ENCODE data around the gene SLC66A2.
"Not testable (repeated sequence)": the region's sequence is repeated elsewhere in the genome, so short reads cannot be mapped to it uniquely, and the experiment has no call there.

SLC66A2 gene

GRCh38 chr18:79872527-79873444 is 78.7 kb downstream of the SLC66A2 start:
- no peak overlapping the region for H3K27ac Mint-ChIP-seq
- no peaks in the 10 kb centered on the region for H3K9me3 Mint-ChIP-seq
- no peaks in the 10 kb centered on the region for H3K36me3 Mint-ChIP-seq (ENCODE audit: low read depth)
- H3K27me3 Mint-ChIP-seq, result peaks cover 7% of the 10 kb centered on the region
- no peaks in the 10 kb centered on the region for H3K4me1 Mint-ChIP-seq (ENCODE audit: low read depth)
- no peak overlapping the region for H3K4me3 Mint-ChIP-seq
- intact Hi-C loops (cut with micrococcal nuclease), result no loop called here

GRCh38 chr18:79871481-79872091 is 79.9 kb downstream of the SLC66A2 start:
- Mint-ChIP-seq H3K36me3 (ENCODE audit: low read depth) (no peaks in the 10 kb centered on the region), H3K27me3 (peaks cover 7% of the 10 kb centered on the region), H3K4me1 (ENCODE audit: low read depth) (no peaks in the 10 kb centered on the region), H3K9me3 (no peaks in the 10 kb centered on the region), H3K27ac (no peak overlapping the region), H3K4me3 (no peak overlapping the region)
- intact Hi-C loops (cut with micrococcal nuclease), result no loop called here

- Mint-ChIP-seq H3K4me3 (no peak overlapping the region), H3K36me3 (ENCODE audit: low read depth) (no peaks in the 10 kb centered on the region), H3K4me1 (ENCODE audit: low read depth) (no peaks in the 10 kb centered on the region), H3K27me3 (peaks cover 7% of the 10 kb centered on the region), H3K27ac (no peak overlapping the region), H3K9me3 (no peaks in the 10 kb centered on the region)
- intact Hi-C loops (cut with micrococcal nuclease), result no loop called here
Observed at GRCh38 chr18:79871026-79871390, 80.4 kb downstream of the SLC66A2 start.

- Mint-ChIP-seq H3K27me3 (peaks cover 7% of the 10 kb centered on the region), H3K27ac (no peak overlapping the region), H3K4me1 (ENCODE audit: low read depth) (no peaks in the 10 kb centered on the region), H3K4me3 (no peak overlapping the region), H3K36me3 (ENCODE audit: low read depth) (no peaks in the 10 kb centered on the region), H3K9me3 (no peaks in the 10 kb centered on the region)
- intact Hi-C loops (cut with micrococcal nuclease), result no loop called here
Observed at GRCh38 chr18:79870301-79871025, 81.0 kb downstream of the SLC66A2 start.

GRCh38 chr18:79869591-79870300 is 81.7 kb downstream of the SLC66A2 start:
- Mint-ChIP-seq H3K27me3 (peaks cover 7% of the 10 kb centered on the region), H3K4me3 (no peak overlapping the region), H3K9me3 (no peaks in the 10 kb centered on the region), H3K4me1 (ENCODE audit: low read depth) (no peaks in the 10 kb centered on the region), H3K27ac (no peak overlapping the region), H3K36me3 (ENCODE audit: low read depth) (no peaks in the 10 kb centered on the region)
- intact Hi-C loops (cut with micrococcal nuclease), result no loop called here

- no peak overlapping the region for H3K4me3 Mint-ChIP-seq
- H3K27ac Mint-ChIP-seq, result no peak overlapping the region
- no peaks in the 10 kb centered on the region for H3K4me1 Mint-ChIP-seq (ENCODE audit: low read depth)
- H3K27me3 Mint-ChIP-seq, result peaks cover 7% of the 10 kb centered on the region
- intact Hi-C loops (cut with micrococcal nuclease), result no loop called here
- no peaks in the 10 kb centered on the region for H3K9me3 Mint-ChIP-seq
- no peaks in the 10 kb centered on the region for H3K36me3 Mint-ChIP-seq (ENCODE audit: low read depth)
Observed at GRCh38 chr18:79868811-79869541, 82.5 kb downstream of the SLC66A2 start.

- H3K9me3 Mint-ChIP-seq, result no peaks in the 10 kb centered on the region
Observed at GRCh38 chr18:79868168-79868784, 83.2 kb downstream of the SLC66A2 start.

GRCh38 chr18:79867666-79868065 is 83.8 kb downstream of the SLC66A2 start:
- Mint-ChIP-seq H3K27me3 (peaks cover 2% of the 10 kb centered on the region), H3K9me3 (no peaks in the 10 kb centered on the region), H3K36me3 (ENCODE audit: low read depth) (no peaks in the 10 kb centered on the region), H3K27ac (no peak overlapping the region), H3K4me1 (ENCODE audit: low read depth) (no peaks in the 10 kb centered on the region), H3K4me3 (no peak overlapping the region)
- intact Hi-C loops (cut with micrococcal nuclease), result no loop called here

More at GRCh38 chr18:79868168-79868784, 83.2 kb downstream of the SLC66A2 start:
- no peaks in the 10 kb centered on the region for H3K36me3 Mint-ChIP-seq (ENCODE audit: low read depth)
- H3K4me1 Mint-ChIP-seq (ENCODE audit: low read depth), result no peaks in the 10 kb centered on the region
- peaks cover 4% of the 10 kb centered on the region for H3K27me3 Mint-ChIP-seq
- no peak overlapping the region for H3K4me3 Mint-ChIP-seq
- H3K27ac Mint-ChIP-seq, result no peak overlapping the region
- intact Hi-C loops (cut with micrococcal nuclease), result no loop called here

- Mint-ChIP-seq H3K27ac (no peak overlapping the region), H3K4me1 (ENCODE audit: low read depth) (no peaks in the 10 kb centered on the region), H3K36me3 (ENCODE audit: low read depth) (no peaks in the 10 kb centered on the region), H3K27me3 (no peaks in the 10 kb centered on the region), H3K9me3 (peaks cover under 1% of the 10 kb centered on the region), H3K4me3 (no peak overlapping the region)
- intact Hi-C loops (cut with micrococcal nuclease), result no loop called here
Observed at GRCh38 chr18:79866889-79867574, 84.4 kb downstream of the SLC66A2 start.

GRCh38 chr18:79865951-79866350 is 85.5 kb downstream of the SLC66A2 start:
- H3K27ac Mint-ChIP-seq; intact Hi-C loops (cut with micrococcal nuclease); H3K36me3 Mint-ChIP-seq (ENCODE audit: low read depth); H3K27me3 Mint-ChIP-seq; H3K4me1 Mint-ChIP-seq (ENCODE audit: low read depth); H3K4me3 Mint-ChIP-seq: not testable (repeated sequence)
- H3K9me3 Mint-ChIP-seq, result peaks cover 10% of the 10 kb centered on the region

- H3K4me3 Mint-ChIP-seq; H3K27ac Mint-ChIP-seq; H3K27me3 Mint-ChIP-seq; H3K4me1 Mint-ChIP-seq (ENCODE audit: low read depth); H3K36me3 Mint-ChIP-seq (ENCODE audit: low read depth); intact Hi-C loops (cut with micrococcal nuclease): not testable (repeated sequence)
- H3K9me3 Mint-ChIP-seq, result peaks cover 10% of the 10 kb centered on the region
Observed at GRCh38 chr18:79864955-79865354, 86.5 kb downstream of the SLC66A2 start.

- Mint-ChIP-seq H3K27me3 (no peaks in the 10 kb centered on the region), H3K36me3 (ENCODE audit: low read depth) (no peaks in the 10 kb centered on the region), H3K4me1 (ENCODE audit: low read depth) (no peaks in the 10 kb centered on the region), H3K4me3 (no peak overlapping the region), H3K9me3 (peaks cover 10% of the 10 kb centered on the region), H3K27ac (no peak overlapping the region)
- intact Hi-C loops (cut with micrococcal nuclease), result no loop called here
Observed at GRCh38 chr18:79864006-79864725, 87.3 kb downstream of the SLC66A2 start.
